ENCODE measurements around the gene TUBE1. TPM values are rescaled to one million over a fixed set of nuclear protein-coding genes. Genes with fewer than 3 reads are reported as not detected.
A peak's percentile ranks its signal among the peaks of the same experiment; 100 is the strongest.
"Not testable (repeated sequence)": the region's sequence is repeated elsewhere in the genome, so short reads cannot be mapped to it uniquely, and the experiment has no call there.

The TUBE1 gene
- total RNA-seq, 1 donor from 2014 or later: 33.4 TPM

DNA sequence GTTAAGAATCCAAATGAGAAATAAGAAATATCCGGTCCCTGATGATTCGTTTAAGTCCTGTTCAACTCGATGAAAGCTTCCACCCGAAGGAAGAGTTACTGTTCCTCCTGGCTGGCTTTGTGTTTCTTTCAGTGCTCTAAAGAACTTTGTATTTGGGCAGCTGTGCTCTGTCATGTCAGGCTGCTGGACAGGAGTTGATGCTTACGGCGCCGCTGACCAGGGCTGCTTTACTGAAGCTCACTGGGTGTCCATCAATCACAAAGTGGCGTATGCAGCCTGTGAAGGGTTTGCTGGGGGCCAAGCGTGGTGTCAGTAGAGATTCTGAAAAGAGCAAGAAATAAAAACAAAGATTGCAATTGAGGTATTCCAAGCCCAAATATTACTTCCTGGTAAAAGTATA lies 22.0 kb upstream of the TUBE1 start:
- H3K36me3 ChIP-seq (ENCODE audit: control insufficient read depth, insufficient read depth, low read length): no peaks in the 10 kb centered on the region
- peak; percentile 13 for FAIRE-seq
- H3K4me3 ChIP-seq (ENCODE audit: low read depth, low read length): no peak overlapping the region
- H3K27me3 ChIP-seq (ENCODE audit: control insufficient read depth, insufficient read depth, low read length): peaks cover 1% of the 10 kb centered on the region
- TF ChIP-seq, protein P1, sequence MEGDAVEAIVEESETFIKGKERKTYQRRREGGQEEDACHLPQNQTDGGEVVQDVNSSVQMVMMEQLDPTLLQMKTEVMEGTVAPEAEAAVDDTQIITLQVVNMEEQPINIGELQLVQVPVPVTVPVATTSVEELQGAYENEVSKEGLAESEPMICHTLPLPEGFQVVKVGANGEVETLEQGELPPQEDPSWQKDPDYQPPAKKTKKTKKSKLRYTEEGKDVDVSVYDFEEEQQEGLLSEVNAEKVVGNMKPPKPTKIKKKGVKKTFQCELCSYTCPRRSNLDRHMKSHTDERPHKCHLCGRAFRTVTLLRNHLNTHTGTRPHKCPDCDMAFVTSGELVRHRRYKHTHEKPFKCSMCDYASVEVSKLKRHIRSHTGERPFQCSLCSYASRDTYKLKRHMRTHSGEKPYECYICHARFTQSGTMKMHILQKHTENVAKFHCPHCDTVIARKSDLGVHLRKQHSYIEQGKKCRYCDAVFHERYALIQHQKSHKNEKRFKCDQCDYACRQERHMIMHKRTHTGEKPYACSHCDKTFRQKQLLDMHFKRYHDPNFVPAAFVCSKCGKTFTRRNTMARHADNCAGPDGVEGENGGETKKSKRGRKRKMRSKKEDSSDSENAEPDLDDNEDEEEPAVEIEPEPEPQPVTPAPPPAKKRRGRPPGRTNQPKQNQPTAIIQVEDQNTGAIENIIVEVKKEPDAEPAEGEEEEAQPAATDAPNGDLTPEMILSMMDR (IDR thresholded peaks at IDR 0.05; ENCODE audit: insufficient read depth, low read length, severe bottlenecking): no peak
- no peak for DNase-seq (ENCODE audit: low read depth)

DNA sequence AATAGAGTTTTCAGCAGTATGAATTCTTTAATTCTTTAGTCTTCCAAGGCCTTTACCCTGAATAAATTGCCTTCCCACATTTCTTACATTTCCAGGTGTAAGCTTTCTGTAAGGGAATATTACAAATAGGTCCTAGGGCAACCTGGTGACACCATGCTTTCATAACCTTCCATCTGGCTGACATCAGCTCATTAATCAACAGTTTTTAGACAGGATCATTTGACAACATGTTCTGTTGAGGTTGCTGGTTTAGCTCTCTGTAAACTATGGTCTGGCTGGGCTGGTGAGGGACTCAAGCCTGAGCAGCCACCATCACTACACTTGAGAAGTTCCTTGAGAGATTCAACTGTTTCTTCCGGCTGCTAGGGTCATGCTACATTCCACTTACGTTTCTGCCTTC lies 19.3 kb upstream of the TUBE1 start:
- H3K27me3 ChIP-seq (ENCODE audit: control insufficient read depth, insufficient read depth, low read length): peaks cover 1% of the 10 kb centered on the region
- DNase-seq (ENCODE audit: low read depth) (no peak), FAIRE-seq (no peak)
- no peaks in the 10 kb centered on the region for H3K36me3 ChIP-seq (ENCODE audit: control insufficient read depth, insufficient read depth, low read length)
- TF ChIP-seq, protein P1 (IDR thresholded peaks at IDR 0.05; ENCODE audit: insufficient read depth, low read length, severe bottlenecking): no peak
- H3K4me3 ChIP-seq (ENCODE audit: low read depth, low read length): no peak overlapping the region

DNA sequence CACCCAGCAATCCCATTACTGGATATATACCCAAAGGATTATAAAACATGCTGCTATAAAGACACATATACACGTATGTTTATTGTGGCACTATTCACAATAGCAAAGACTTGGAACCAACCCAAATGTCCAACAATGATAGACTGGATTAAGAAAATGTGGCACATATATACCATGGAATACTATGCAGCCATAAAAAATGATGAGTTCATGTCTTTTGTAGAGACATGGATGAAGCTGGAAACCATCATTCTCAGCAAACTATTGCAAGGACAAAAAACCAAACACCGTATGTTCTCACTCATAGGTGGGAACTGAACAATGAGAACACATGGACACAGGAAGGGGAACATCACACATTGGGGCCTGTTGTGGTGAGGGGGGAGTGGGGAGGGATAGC lies 18.7 kb upstream of the TUBE1 start:
- DNase-seq (ENCODE audit: low read depth); H3K27me3 ChIP-seq (ENCODE audit: control insufficient read depth, insufficient read depth, low read length); FAIRE-seq; H3K4me3 ChIP-seq (ENCODE audit: low read depth, low read length); H3K36me3 ChIP-seq (ENCODE audit: control insufficient read depth, insufficient read depth, low read length): not testable (repeated sequence)

DNA sequence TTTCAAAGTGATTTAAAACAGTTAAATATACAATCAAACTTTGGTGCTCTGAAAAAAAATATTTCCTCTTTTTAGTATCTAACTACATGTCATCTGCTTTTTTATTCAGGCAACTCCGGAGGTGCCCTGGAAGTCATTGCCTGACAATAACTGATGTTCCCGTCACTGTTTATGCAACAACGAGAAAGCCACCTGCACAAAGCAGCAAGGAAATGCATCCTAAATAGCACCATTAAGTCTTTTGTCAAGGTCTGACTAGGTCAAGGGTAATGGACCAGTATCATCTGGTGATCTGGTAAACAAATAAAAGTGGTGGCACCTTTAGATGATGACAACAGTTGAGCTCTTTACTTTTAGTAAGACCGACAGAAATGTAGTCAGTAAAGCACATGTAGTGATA lies 13.3 kb upstream of the TUBE1 start:
- FAIRE-seq: no peak
- TF ChIP-seq, protein P1 (IDR thresholded peaks at IDR 0.05; ENCODE audit: insufficient read depth, low read length, severe bottlenecking): no peak

DNA sequence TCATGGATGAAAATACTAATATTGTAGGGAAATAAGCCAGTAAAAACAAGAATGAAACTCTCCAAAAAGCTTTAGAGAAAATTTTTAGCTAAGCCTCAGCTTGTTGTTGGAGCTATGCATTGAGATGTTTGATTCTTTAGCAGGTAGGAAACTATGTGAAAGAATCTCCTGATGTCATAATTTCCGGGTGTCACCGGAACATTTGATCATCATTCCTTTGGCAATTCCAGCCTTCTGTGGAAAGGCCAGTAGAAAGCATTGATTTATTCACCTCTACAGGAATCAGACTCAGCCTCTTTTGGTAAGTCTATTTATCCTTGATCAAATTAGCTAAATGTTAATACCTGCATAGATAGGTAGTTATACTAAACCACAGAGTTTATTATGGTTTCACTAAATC lies 9.6 kb upstream of the TUBE1 start:
- no peak for DNase-seq (ENCODE audit: low read depth)
- H3K27me3 ChIP-seq (ENCODE audit: control insufficient read depth, insufficient read depth, low read length): no peaks in the 10 kb centered on the region

More for the DNA sequence above, 13.3 kb upstream of the TUBE1 start:
- Histone ChIP-seq H3K36me3 (ENCODE audit: control insufficient read depth, insufficient read depth, low read length) (no peaks in the 10 kb centered on the region), H3K27me3 (ENCODE audit: control insufficient read depth, insufficient read depth, low read length) (no peaks in the 10 kb centered on the region), H3K4me3 (ENCODE audit: low read depth, low read length) (no peak overlapping the region)
- no peak for DNase-seq (ENCODE audit: low read depth)

DNA sequence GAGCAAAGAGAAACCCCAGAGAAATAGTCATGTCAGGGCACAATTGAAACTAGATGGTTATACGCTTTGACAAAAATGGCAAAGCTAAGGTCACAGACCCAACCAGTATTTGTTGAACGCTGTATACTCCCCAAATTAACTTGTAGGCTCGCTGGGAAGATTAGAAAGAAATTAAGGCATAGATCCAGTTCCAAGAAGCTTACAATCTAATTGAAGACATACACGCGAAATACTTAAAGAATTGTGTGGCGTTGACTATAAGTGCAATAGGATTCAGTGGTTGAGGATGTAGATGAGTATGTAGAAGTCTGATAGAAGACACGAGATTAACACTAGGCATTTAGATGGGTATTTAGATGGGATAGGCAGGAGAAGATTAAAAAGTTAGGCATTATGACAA lies 634 bp upstream of the TUBE1 start:
- H3K36me3 ChIP-seq (ENCODE audit: control insufficient read depth, insufficient read depth, low read length): peaks cover 2% of the 10 kb centered on the region
- H3K4me3 ChIP-seq (ENCODE audit: low read depth, low read length): peak overlapping the region; percentile 71
- no peak for FAIRE-seq
- DNase-seq (ENCODE audit: low read depth): no peak
- no peaks in the 10 kb centered on the region for H3K27me3 ChIP-seq (ENCODE audit: control insufficient read depth, insufficient read depth, low read length)
- TF ChIP-seq, protein P1 (IDR thresholded peaks at IDR 0.05; ENCODE audit: insufficient read depth, low read length, severe bottlenecking): no peak

More for the DNA sequence above, 9.6 kb upstream of the TUBE1 start:
- no peak for FAIRE-seq
- Histone ChIP-seq H3K4me3 (ENCODE audit: low read depth, low read length) (no peak overlapping the region), H3K36me3 (ENCODE audit: control insufficient read depth, insufficient read depth, low read length) (no peaks in the 10 kb centered on the region)
- TF ChIP-seq, protein P1 (IDR thresholded peaks at IDR 0.05; ENCODE audit: insufficient read depth, low read length, severe bottlenecking): no peak

Measured in bronchial epithelial cell (primary cell).